ENCODE results near the gene EPB41L5.

Gene EPB41L5

DNA sequence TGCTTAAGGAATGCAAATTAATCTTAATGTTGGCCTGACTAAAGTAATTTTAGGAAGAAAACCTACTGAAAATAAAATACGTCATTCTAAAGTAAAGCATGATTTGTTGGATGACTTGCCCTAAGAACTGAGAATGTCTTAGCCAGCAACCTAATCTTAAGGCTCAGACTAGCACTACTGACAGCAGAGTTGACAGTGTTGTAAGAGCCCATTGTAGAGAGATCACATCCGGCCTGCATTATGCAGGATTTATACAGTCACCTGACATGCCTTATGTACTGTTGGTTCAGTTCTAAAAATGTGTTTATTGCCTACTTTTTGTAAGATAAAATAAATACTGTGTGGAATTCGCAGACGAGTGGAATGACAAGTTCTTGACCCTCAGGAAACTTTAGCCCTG lies 128.0 kb downstream of the EPB41L5 start:
- no peak for DNase-seq (ENCODE audit: low read depth)
- TF ChIP-seq, protein P1, sequence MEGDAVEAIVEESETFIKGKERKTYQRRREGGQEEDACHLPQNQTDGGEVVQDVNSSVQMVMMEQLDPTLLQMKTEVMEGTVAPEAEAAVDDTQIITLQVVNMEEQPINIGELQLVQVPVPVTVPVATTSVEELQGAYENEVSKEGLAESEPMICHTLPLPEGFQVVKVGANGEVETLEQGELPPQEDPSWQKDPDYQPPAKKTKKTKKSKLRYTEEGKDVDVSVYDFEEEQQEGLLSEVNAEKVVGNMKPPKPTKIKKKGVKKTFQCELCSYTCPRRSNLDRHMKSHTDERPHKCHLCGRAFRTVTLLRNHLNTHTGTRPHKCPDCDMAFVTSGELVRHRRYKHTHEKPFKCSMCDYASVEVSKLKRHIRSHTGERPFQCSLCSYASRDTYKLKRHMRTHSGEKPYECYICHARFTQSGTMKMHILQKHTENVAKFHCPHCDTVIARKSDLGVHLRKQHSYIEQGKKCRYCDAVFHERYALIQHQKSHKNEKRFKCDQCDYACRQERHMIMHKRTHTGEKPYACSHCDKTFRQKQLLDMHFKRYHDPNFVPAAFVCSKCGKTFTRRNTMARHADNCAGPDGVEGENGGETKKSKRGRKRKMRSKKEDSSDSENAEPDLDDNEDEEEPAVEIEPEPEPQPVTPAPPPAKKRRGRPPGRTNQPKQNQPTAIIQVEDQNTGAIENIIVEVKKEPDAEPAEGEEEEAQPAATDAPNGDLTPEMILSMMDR (IDR thresholded peaks at IDR 0.05; ENCODE audit: insufficient read depth, low read depth, low read length, missing control alignments): no peak

DNA sequence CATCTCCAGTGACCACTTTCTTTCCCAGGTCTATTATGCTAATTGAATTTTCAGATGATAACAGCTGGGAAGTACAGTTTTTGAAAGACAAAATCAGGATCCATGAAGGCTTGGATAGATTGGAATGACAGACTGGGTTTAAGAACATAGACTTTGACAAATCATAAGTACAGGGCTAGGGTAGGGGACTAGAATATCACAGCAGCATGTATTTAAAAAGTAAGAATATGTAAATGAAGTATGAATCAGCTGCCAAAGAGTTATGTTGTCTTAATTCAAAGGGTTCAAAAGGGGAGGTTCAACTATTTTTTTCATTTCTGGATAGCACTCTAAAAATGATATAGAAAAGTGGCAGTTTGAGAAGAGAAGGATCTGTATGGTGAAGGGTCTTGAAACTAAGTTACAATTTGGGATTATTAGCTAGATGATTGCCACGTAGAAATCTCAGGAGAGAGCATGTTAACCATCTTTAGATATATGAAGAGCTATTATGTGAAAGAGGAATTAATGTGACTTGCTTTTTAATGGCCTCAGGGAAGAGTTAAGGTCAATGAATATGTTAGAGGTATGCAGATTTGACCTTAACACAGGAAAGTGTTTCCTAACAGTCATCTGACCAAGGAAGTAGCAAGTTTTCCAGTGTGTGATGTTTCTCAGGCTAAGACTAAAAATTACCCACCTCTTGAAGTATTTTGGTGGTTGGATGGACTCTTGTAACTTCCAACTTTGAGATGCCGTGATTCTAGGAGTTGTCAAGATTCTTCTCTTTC lies 128.6 kb downstream of the EPB41L5 start:
- no peak for DNase-seq (ENCODE audit: low read depth)
- TF ChIP-seq, protein P1 (IDR thresholded peaks at IDR 0.05; ENCODE audit: insufficient read depth, low read depth, low read length, missing control alignments): no peak
- no peak overlapping the region for H3K4me3 ChIP-seq (ENCODE audit: low read length)

More for the DNA sequence above, 128.0 kb downstream of the EPB41L5 start:
- H3K4me3 ChIP-seq (ENCODE audit: low read length): no peak overlapping the region

DNA sequence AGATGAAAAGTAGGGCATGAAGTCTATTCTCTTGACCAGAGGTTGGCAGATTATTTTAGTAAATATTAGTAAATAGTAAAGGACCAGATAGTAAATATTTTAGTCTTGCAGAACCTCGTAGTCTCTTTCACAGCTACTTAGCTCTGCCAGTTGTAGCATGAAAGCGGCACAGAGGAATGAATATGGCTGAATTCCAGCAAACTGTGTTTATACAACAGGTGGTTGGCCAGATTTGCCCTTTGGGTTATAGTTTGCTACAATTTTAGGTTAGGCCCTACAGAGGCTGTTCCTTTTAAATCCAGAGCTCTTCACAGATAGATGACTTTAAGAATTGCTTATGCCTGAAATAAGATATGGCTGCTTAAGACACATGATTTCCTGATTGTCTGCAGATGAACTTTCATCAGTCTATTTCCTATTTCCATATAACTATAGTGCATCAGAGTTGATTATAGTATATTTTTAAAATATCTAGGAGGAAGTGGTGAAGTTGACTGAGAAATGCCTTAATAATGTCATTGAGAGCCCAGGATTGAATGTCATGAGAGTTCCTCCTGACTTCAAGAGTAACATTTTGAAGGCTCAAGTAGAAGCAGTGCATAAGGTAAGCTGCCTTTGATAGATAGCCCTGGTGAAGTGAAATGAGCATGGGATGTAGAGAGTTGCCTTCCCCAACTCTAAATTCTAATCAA lies 129.8 kb downstream of the EPB41L5 start:
- H3K4me3 ChIP-seq (ENCODE audit: low read length): no peak overlapping the region
- no peak for DNase-seq (ENCODE audit: low read depth)
- TF ChIP-seq, protein P1 (IDR thresholded peaks at IDR 0.05; ENCODE audit: insufficient read depth, low read depth, low read length, missing control alignments): no peak

DNA sequence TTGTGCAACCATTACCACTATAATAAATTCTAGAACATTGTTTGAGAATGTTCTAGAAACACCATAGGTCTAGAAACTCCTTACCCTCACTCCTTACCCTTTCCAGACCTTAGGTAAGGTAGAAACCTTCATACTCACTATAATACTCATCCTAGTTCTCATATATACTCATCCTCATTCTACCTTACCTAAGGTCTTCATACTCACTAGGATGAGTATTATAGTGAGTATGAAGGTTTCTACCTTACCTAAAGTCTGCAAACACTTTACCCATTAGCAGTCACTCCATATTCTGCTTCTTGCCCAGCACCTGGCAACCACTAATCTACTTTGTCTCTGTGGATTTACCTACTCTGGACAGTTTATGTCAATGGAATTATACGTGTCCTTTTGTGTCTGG lies 135.4 kb downstream of the EPB41L5 start:
- DNase-seq (ENCODE audit: low read depth): no peak
- TF ChIP-seq, protein P1 (IDR thresholded peaks at IDR 0.05; ENCODE audit: insufficient read depth, low read depth, low read length, missing control alignments): no peak
- H3K4me3 ChIP-seq (ENCODE audit: low read length): no peak overlapping the region

DNA sequence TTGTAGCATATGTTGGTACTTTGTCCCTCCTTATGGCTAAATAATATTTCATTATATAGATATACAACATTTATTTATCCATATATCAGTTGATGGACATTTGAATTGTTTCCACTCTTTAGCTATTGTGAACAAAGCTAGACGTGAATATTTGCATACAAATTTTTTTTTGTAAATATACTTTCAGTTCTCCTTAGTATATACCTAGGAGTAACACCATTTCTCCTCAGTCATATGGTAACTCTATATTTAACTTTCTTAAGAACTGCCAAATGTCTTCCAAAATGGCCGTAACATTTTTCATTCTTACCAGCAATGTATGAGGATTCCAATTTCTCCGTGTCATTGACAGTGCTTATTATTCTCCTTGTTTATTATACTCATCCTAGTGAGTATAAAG lies 135.8 kb downstream of the EPB41L5 start:
- no peak for DNase-seq (ENCODE audit: low read depth)
- TF ChIP-seq, protein P1 (IDR thresholded peaks at IDR 0.05; ENCODE audit: insufficient read depth, low read depth, low read length, missing control alignments): no peak
- no peak overlapping the region for H3K4me3 ChIP-seq (ENCODE audit: low read length)

DNA sequence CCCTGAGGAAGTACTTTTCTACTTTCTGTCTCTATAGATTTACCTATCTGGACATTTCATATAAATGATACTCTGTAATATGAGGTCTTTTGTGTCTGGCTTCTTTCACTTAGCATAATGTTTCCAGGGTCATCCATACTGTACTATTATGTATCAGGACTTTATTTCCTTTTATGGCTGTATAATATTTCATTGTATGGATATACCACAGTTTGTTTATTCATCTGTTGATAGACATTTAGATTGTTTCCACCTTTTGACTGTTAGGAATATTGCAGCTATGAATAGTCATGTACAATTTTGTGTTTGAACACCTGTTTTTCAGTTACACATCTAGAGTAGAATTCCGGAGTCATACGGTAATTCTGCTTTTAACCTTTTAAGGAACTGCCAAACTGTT lies 136.5 kb downstream of the EPB41L5 start:
- TF ChIP-seq, protein P1 (IDR thresholded peaks at IDR 0.05; ENCODE audit: insufficient read depth, low read depth, low read length, missing control alignments): no peak
- no peak for DNase-seq (ENCODE audit: low read depth)
- H3K4me3 ChIP-seq (ENCODE audit: low read length): no peak overlapping the region

Data from epithelial cell of esophagus (primary cell).